Measurements from ENCODE around the gene TFCP2. TPM values are rescaled to one million over a fixed set of nuclear protein-coding genes. Genes with fewer than 3 reads are reported as not detected.

TFCP2 gene
- total and polyA plus RNA-seq, 11 donors, result 8.3 to 28.8 (median 19.3) TPM

- H3K27ac ChIP-seq, result no peak overlapping the region
- H3K4me3 ChIP-seq, result no peak overlapping the region
- no peaks in the 10 kb centered on the region for H3K4me1 ChIP-seq
- H3K36me3 ChIP-seq, result peaks cover 7 to 100% (median 98%) of the 10 kb centered on the region in 9 donors
- DNase-seq (no peak), ATAC-seq (peak in 1 of 4 donors; percentile 25)
- no peak for TF ChIP-seq POLR2A (IDR thresholded peaks at IDR 0.05)
- TF ChIP-seq CTCF (IDR thresholded peaks at IDR 0.05), result no peak
- WGBS, 4 donors, result 89 to 94% (median 92%) methylated on average over 4 of the region's 4 CpGs
- H3K27me3 ChIP-seq, result no peaks in the 10 kb centered on the region
- intact Hi-C loops (cut with DNase I), result no loop called here
- H3K9me3 ChIP-seq, result no peaks in the 10 kb centered on the region
Observed at GRCh38 chr12:51067229-51067628, 105.7 kb downstream of the TFCP2 start.

GRCh38 chr12:51065530-51065929, 107.4 kb downstream of the TFCP2 start:
- intact Hi-C loops (cut with DNase I), result no loop called here

GRCh38 chr12:51062631-51063397, 110.1 kb downstream of the TFCP2 start:
- intact Hi-C loops (cut with DNase I), result no loop called here
- no peak overlapping the region for H3K4me3 ChIP-seq
- WGBS, 4 donors, result 77 to 81% (median 80%) methylated on average over 9 of the region's 9 CpGs
- no peaks in the 10 kb centered on the region for H3K4me1 ChIP-seq
- TF ChIP-seq CTCF (IDR thresholded peaks at IDR 0.05) (no peak), POLR2A (IDR thresholded peaks at IDR 0.05) (no peak)
- H3K36me3 ChIP-seq, result peaks cover 7 to 100% (median 99%) of the 10 kb centered on the region in 9 donors
- DNase-seq, result no peak
- ATAC-seq, result no peak
- H3K27me3 ChIP-seq, result no peaks in the 10 kb centered on the region
- no peaks in the 10 kb centered on the region for H3K9me3 ChIP-seq
- H3K27ac ChIP-seq, result no peak overlapping the region

More at GRCh38 chr12:51065530-51065929, 107.4 kb downstream of the TFCP2 start:
- no peak overlapping the region for H3K4me3 ChIP-seq
- TF ChIP-seq CTCF (IDR thresholded peaks at IDR 0.05), result no peak
- TF ChIP-seq POLR2A (IDR thresholded peaks at IDR 0.05), result no peak
- no peaks in the 10 kb centered on the region for H3K27me3 ChIP-seq
- H3K9me3 ChIP-seq, result no peaks in the 10 kb centered on the region
- DNase-seq (no peak), ATAC-seq (no peak)
- 95 to 96% (median 96%) methylated on average over 5 of the region's 5 CpGs for WGBS, 4 donors
- no peak overlapping the region for H3K27ac ChIP-seq
- no peaks in the 10 kb centered on the region for H3K4me1 ChIP-seq
- H3K36me3 ChIP-seq, result peaks cover 7 to 100% (median 98%) of the 10 kb centered on the region in 9 donors

- intact Hi-C loops (cut with DNase I), result no loop called here
- 83 to 91% (median 90%) methylated on average over 7 of the region's 7 CpGs for WGBS, 4 donors
- Histone ChIP-seq H3K27ac (no peak overlapping the region), H3K4me3 (no peak overlapping the region), H3K27me3 (no peaks in the 10 kb centered on the region), H3K36me3 (peaks cover 3 to 100% (median 99%) of the 10 kb centered on the region in 9 donors), H3K4me1 (no peaks in the 10 kb centered on the region), H3K9me3 (no peaks in the 10 kb centered on the region)
- DNase-seq (no peak), ATAC-seq (no peak)
- TF ChIP-seq POLR2A (IDR thresholded peaks at IDR 0.05) (no peak), CTCF (IDR thresholded peaks at IDR 0.05) (no peak)
Observed at GRCh38 chr12:51059086-51059485, 113.8 kb downstream of the TFCP2 start.
